ENCODE measurements around the gene AIF1.

Gene AIF1

GRCh38 chr6:31639449-31639861 is 24.4 kb downstream of the AIF1 start:
- no CpG with 5 or more reads among the region's 10 CpGs for WGBS, 2 donors (ENCODE audit: extremely low coverage in 2 of 2, insufficient read length in 2 of 2, insufficient replicate concordance in 1 of 2)
- no peak overlapping the region for H3K9ac ChIP-seq (ENCODE audit: low read depth, low read length, poor library complexity)
- no peaks in the 10 kb centered on the region for H3K4me1 ChIP-seq (ENCODE audit: control insufficient read depth in 2 of 2, insufficient read depth in 1 of 2, low read depth in 1 of 2, low read length in 2 of 2)
- H2BK15ac ChIP-seq (ENCODE audit: low read length): no peak overlapping the region
- H3K27me3 ChIP-seq (ENCODE audit: control insufficient read depth in 3 of 3, insufficient read depth in 3 of 3, low read depth in 1 of 3, low read length in 3 of 3): no peaks in the 10 kb centered on the region
- H3K27ac ChIP-seq (replicated peaks; ENCODE audit: low read length): no peak overlapping the region
- no peak for DNase-seq (ENCODE audit: low spot score)
- H3K9me3 ChIP-seq (replicated peaks in 1 of 2; ENCODE audit: control insufficient read depth in 2 of 2, insufficient read depth in 1 of 2, low read depth in 1 of 2, low read length in 2 of 2): no peaks in the 10 kb centered on the region
- H3K4me2 ChIP-seq (ENCODE audit: insufficient read depth, low read length, poor library complexity, severe bottlenecking): no peak overlapping the region
- no peak overlapping the region for H2BK5ac ChIP-seq (ENCODE audit: low read length)
- no peak overlapping the region for H4K8ac ChIP-seq (ENCODE audit: low read depth, low read length)
- H3K4ac ChIP-seq (ENCODE audit: low read length): no peak overlapping the region
- no peak overlapping the region for H3K14ac ChIP-seq (ENCODE audit: low read length)
- H4K91ac ChIP-seq (ENCODE audit: low read depth, low read length, poor library complexity): no peak overlapping the region
- no peak overlapping the region for H3K23ac ChIP-seq (ENCODE audit: low read depth, low read length, poor library complexity)
- H2BK120ac ChIP-seq (ENCODE audit: low read depth, low read length): no peak overlapping the region
- no peak overlapping the region for H2BK12ac ChIP-seq (ENCODE audit: low read length)
- no peaks in the 10 kb centered on the region for H3K79me1 ChIP-seq (ENCODE audit: low read depth, low read length)
- H3K4me3 ChIP-seq (ENCODE audit: low read length in 2 of 2): no peak overlapping the region
- no peak overlapping the region for H2AFZ ChIP-seq (ENCODE audit: low read length)
- H3K36me3 ChIP-seq (replicated peaks in 1 of 2; ENCODE audit: control insufficient read depth in 2 of 2, insufficient read depth in 2 of 2, low read length in 2 of 2): peaks cover 75 to 97% of the 10 kb centered on the region in 2 donors
- no peak overlapping the region for H2AK5ac ChIP-seq (ENCODE audit: low read depth, low read length)
- no peak overlapping the region for H3K18ac ChIP-seq (ENCODE audit: low read length)

DNA sequence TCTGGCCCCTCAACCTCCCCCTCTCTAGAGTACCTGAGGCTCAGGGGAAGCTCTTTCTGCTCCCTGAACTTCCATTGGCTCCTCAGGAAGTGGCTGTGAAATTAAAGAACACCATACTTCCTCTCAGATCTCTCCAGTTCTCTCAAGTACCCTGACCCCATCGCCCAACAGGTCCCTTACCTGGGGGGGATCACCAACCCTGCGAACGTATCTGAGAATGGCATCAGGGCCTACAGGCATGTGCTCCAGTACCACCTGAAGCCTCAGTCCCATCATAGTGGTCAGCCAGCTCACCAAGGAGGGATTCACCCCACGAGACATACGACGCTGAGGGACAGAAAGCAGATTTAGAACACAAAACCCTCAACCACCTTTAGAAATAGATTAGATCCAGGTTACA is 25.6 kb downstream of the AIF1 start:
- no peaks in the 10 kb centered on the region for H3K27me3 ChIP-seq (ENCODE audit: control insufficient read depth in 3 of 3, insufficient read depth in 3 of 3, low read depth in 1 of 3, low read length in 3 of 3)
- H2BK15ac ChIP-seq (ENCODE audit: low read length): no peak overlapping the region
- no peaks in the 10 kb centered on the region for H3K4me1 ChIP-seq (ENCODE audit: control insufficient read depth in 2 of 2, insufficient read depth in 1 of 2, low read depth in 1 of 2, low read length in 2 of 2)
- no CpG with 5 or more reads among the region's 6 CpGs for WGBS, 2 donors (ENCODE audit: extremely low coverage in 2 of 2, insufficient read length in 2 of 2, insufficient replicate concordance in 1 of 2)
- H3K9me3 ChIP-seq (replicated peaks in 1 of 2; ENCODE audit: control insufficient read depth in 2 of 2, insufficient read depth in 1 of 2, low read depth in 1 of 2, low read length in 2 of 2): no peaks in the 10 kb centered on the region
- H3K18ac ChIP-seq (ENCODE audit: low read length): no peak overlapping the region
- no peak overlapping the region for H3K23ac ChIP-seq (ENCODE audit: low read depth, low read length, poor library complexity)
- H3K4me2 ChIP-seq (ENCODE audit: insufficient read depth, low read length, poor library complexity, severe bottlenecking): no peak overlapping the region
- H2BK120ac ChIP-seq (ENCODE audit: low read depth, low read length): no peak overlapping the region
- no peak overlapping the region for H3K4ac ChIP-seq (ENCODE audit: low read length)
- no peak overlapping the region for H3K14ac ChIP-seq (ENCODE audit: low read length)
- H4K8ac ChIP-seq (ENCODE audit: low read depth, low read length): no peak overlapping the region
- no peak overlapping the region for H2BK5ac ChIP-seq (ENCODE audit: low read length)
- H4K91ac ChIP-seq (ENCODE audit: low read depth, low read length, poor library complexity): no peak overlapping the region
- no peak overlapping the region for H2AK5ac ChIP-seq (ENCODE audit: low read depth, low read length)
- peaks cover 73 to 97% of the 10 kb centered on the region in 2 donors for H3K36me3 ChIP-seq (replicated peaks in 1 of 2; ENCODE audit: control insufficient read depth in 2 of 2, insufficient read depth in 2 of 2, low read length in 2 of 2)
- H3K9ac ChIP-seq (ENCODE audit: low read depth, low read length, poor library complexity): no peak overlapping the region
- no peak overlapping the region for H3K4me3 ChIP-seq (ENCODE audit: low read length in 2 of 2)
- no peak overlapping the region for H2AFZ ChIP-seq (ENCODE audit: low read length)
- peaks cover 1% of the 10 kb centered on the region for H3K79me1 ChIP-seq (ENCODE audit: low read depth, low read length)
- H2BK12ac ChIP-seq (ENCODE audit: low read length): no peak overlapping the region
- H3K27ac ChIP-seq (replicated peaks; ENCODE audit: low read length): no peak overlapping the region
- no peak for DNase-seq (ENCODE audit: low spot score)

DNA sequence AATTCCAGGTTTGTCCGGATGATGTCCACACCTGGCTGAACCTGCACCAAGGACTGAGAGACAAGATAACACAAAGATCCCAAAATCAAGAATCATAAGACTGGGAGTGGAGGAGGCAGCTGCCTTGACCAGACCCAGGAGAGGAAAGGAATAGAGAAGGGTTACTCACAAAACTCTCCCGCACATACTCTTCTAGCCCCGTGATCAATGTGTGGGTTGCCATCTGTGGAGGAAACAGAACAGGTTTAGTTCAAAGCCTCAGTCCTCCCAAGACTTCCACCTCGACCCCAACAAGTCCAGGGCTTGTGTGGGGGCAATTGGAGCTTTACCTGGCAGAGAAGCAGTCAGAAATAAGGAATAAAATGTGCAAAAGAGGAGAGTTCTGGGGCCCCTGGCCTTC is 26.3 kb downstream of the AIF1 start:
- WGBS, 2 donors (ENCODE audit: extremely low coverage in 2 of 2, insufficient read length in 2 of 2, insufficient replicate concordance in 1 of 2): no CpG with 5 or more reads among the region's 4 CpGs

DNA sequence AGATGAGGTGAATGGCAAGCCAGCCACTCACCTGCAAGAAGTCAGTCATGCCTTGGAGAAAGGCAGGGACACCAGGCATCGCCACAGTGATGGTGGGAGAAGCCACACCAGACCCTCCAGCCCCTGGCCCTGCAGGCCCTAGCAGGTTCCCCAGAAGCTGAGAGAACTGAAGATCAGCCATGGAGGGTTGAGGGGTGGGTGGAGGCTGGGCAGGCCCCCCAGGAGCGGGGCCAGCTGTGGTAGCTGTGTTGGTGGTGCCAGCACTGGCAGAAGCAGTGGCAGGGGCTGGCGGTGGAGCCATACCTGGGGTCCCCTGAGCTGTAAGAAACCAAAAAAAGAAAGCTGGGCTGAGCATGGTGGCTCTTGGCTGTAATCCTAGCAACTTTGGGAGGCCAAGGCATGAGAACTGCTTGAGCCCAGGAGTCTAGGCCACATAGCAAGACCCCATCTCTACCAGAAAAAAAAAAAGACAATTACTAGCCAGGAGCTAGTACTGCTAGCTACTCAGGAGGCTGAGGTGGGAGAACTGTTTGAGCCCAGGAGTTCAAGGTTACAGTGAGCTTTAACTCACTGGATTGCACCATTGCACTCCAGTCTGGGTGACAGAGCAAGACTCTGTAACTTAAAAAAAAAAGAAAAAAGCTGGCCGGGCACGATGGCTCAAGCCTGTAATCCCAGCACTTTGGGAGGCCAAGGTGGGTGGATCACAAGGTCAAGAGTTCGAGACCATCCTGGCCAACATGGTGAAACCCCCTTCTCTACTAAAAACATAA is 27.9 kb downstream of the AIF1 start:
- Histone ChIP-seq H3K27me3 (ENCODE audit: control insufficient read depth in 3 of 3, insufficient read depth in 3 of 3, low read depth in 1 of 3, low read length in 3 of 3) (no peaks in the 10 kb centered on the region), H2BK12ac (ENCODE audit: low read length) (no peak overlapping the region), H2BK5ac (ENCODE audit: low read length) (no peak overlapping the region), H3K18ac (ENCODE audit: low read length) (no peak overlapping the region), H3K4me1 (ENCODE audit: control insufficient read depth in 2 of 2, insufficient read depth in 1 of 2, low read depth in 1 of 2, low read length in 2 of 2) (no peaks in the 10 kb centered on the region), H2BK15ac (ENCODE audit: low read length) (no peak overlapping the region), H2AFZ (ENCODE audit: low read length) (no peak overlapping the region), H3K4ac (ENCODE audit: low read length) (no peak overlapping the region), H4K91ac (ENCODE audit: low read depth, low read length, poor library complexity) (no peak overlapping the region), H3K4me2 (ENCODE audit: insufficient read depth, low read length, poor library complexity, severe bottlenecking) (peak overlapping the region; percentile 11), H3K27ac (replicated peaks; ENCODE audit: low read length) (no peak overlapping the region), H3K4me3 (ENCODE audit: low read length in 2 of 2) (no peak overlapping the region), H3K14ac (ENCODE audit: low read length) (no peak overlapping the region), H4K8ac (ENCODE audit: low read depth, low read length) (no peak overlapping the region), H3K9me3 (replicated peaks in 1 of 2; ENCODE audit: control insufficient read depth in 2 of 2, insufficient read depth in 1 of 2, low read depth in 1 of 2, low read length in 2 of 2) (no peaks in the 10 kb centered on the region), H2BK120ac (ENCODE audit: low read depth, low read length) (no peak overlapping the region), H3K23ac (ENCODE audit: low read depth, low read length, poor library complexity) (no peak overlapping the region), H3K9ac (ENCODE audit: low read depth, low read length, poor library complexity) (no peak overlapping the region), H3K79me1 (ENCODE audit: low read depth, low read length) (peaks cover 1% of the 10 kb centered on the region), H3K36me3 (replicated peaks in 1 of 2; ENCODE audit: control insufficient read depth in 2 of 2, insufficient read depth in 2 of 2, low read length in 2 of 2) (peaks cover 71 to 95% of the 10 kb centered on the region in 2 donors), H2AK5ac (ENCODE audit: low read depth, low read length) (no peak overlapping the region)
- WGBS, 2 donors (ENCODE audit: extremely low coverage in 2 of 2, insufficient read length in 2 of 2, insufficient replicate concordance in 1 of 2): no CpG with 5 or more reads among the region's 6 CpGs
- DNase-seq (ENCODE audit: low spot score): no peak

More for the DNA sequence above, 26.3 kb downstream of the AIF1 start:
- Histone ChIP-seq H2BK120ac (ENCODE audit: low read depth, low read length) (no peak overlapping the region), H2AK5ac (ENCODE audit: low read depth, low read length) (no peak overlapping the region), H4K91ac (ENCODE audit: low read depth, low read length, poor library complexity) (no peak overlapping the region), H3K9me3 (replicated peaks in 1 of 2; ENCODE audit: control insufficient read depth in 2 of 2, insufficient read depth in 1 of 2, low read depth in 1 of 2, low read length in 2 of 2) (no peaks in the 10 kb centered on the region), H2BK5ac (ENCODE audit: low read length) (no peak overlapping the region), H3K4me1 (ENCODE audit: control insufficient read depth in 2 of 2, insufficient read depth in 1 of 2, low read depth in 1 of 2, low read length in 2 of 2) (no peaks in the 10 kb centered on the region), H3K18ac (ENCODE audit: low read length) (no peak overlapping the region), H3K14ac (ENCODE audit: low read length) (no peak overlapping the region), H3K27ac (replicated peaks; ENCODE audit: low read length) (no peak overlapping the region), H2BK15ac (ENCODE audit: low read length) (no peak overlapping the region), H3K9ac (ENCODE audit: low read depth, low read length, poor library complexity) (no peak overlapping the region), H3K36me3 (replicated peaks in 1 of 2; ENCODE audit: control insufficient read depth in 2 of 2, insufficient read depth in 2 of 2, low read length in 2 of 2) (peaks cover 73 to 97% of the 10 kb centered on the region in 2 donors), H3K4me3 (ENCODE audit: low read length in 2 of 2) (peak overlapping the region in 1 of 2 donors; percentile 24), H3K4me2 (ENCODE audit: insufficient read depth, low read length, poor library complexity, severe bottlenecking) (no peak overlapping the region), H4K8ac (ENCODE audit: low read depth, low read length) (no peak overlapping the region), H2AFZ (ENCODE audit: low read length) (no peak overlapping the region), H3K27me3 (ENCODE audit: control insufficient read depth in 3 of 3, insufficient read depth in 3 of 3, low read depth in 1 of 3, low read length in 3 of 3) (no peaks in the 10 kb centered on the region), H3K79me1 (ENCODE audit: low read depth, low read length) (peaks cover 1% of the 10 kb centered on the region), H3K23ac (ENCODE audit: low read depth, low read length, poor library complexity) (no peak overlapping the region), H3K4ac (ENCODE audit: low read length) (no peak overlapping the region), H2BK12ac (ENCODE audit: low read length) (no peak overlapping the region)
- no peak for DNase-seq (ENCODE audit: low spot score)
